Small intestine (tissue), 7 donors: Measurements from ENCODE around the gene EFHD2. TPM values are rescaled to one million over a fixed set of nuclear protein-coding genes. Genes with fewer than 3 reads are reported as not detected.

Source experiments
- DNase-seq, 2 donors: peaks; one replicate each; pipeline versions ENCODE4 v3.0.0 to v3.0.0-alpha.2; 2013
- FAIRE-seq: peaks from 2 replicates; lab custom pipeline; 2012; peaks lifted over from hg19 to GRCh38; lab: Jason Lieb, UNC
- H3K27ac ChIP-seq, 3 donors: one replicate each; pipeline ENCODE4 v1.5.1; 2013; ENCODE audit warnings: low read length in 2 of 3, mild to moderate bottlenecking in 2 of 3, control low read depth in 1 of 3, inconsistent platforms in 1 of 3, low read depth in 1 of 3, moderate library complexity in 1 of 3
- H3K27me3 ChIP-seq, 3 donors: one replicate each; pipeline ENCODE4 v1.6.1; 2013; ENCODE audit warnings: low read length in 3 of 3, inconsistent platforms in 1 of 3; ENCODE audit not compliant: control insufficient read depth in 3 of 3, insufficient read depth in 3 of 3
- H3K36me3 ChIP-seq, 3 donors: one replicate each; pipeline ENCODE4 v1.6.1; 2013; ENCODE audit warnings: low read length in 3 of 3, inconsistent platforms in 1 of 3, low read depth in 1 of 3, mild to moderate bottlenecking in 1 of 3, moderate library complexity in 1 of 3; ENCODE audit not compliant: control insufficient read depth in 3 of 3, insufficient read depth in 2 of 3
- H3K4me1 ChIP-seq, 3 donors: one replicate each; pipeline ENCODE4 v1.6.1; 2013; ENCODE audit warnings: low read length in 2 of 3, inconsistent platforms in 1 of 3, low read depth in 1 of 3, mild to moderate bottlenecking in 1 of 3, moderate library complexity in 1 of 3; ENCODE audit not compliant: control insufficient read depth in 3 of 3, insufficient read depth in 2 of 3
- H3K4me3 ChIP-seq, 3 donors: one replicate each; pipeline ENCODE4 v1.5.1; 2013; ENCODE audit warnings: low read length in 3 of 3, control low read depth in 1 of 3, inconsistent platforms in 1 of 3, low read depth in 1 of 3, mild to moderate bottlenecking in 1 of 3, moderate library complexity in 1 of 3
- H3K9me3 ChIP-seq, 2 donors: one replicate each; pipeline ENCODE4 v1.6.1; 2013; ENCODE audit warnings: low read depth in 1 of 2, low read length in 1 of 2; ENCODE audit not compliant: control insufficient read depth in 2 of 2, insufficient read depth in 1 of 2
- WGBS, 3 donors: extraction: QIAGEN DNeasy Blood & Tissue Kit; methylation state at CpG; one replicate each; pipeline ENCODE4 v1.1.7; 2013; 5-methylcytosine and 5-hydroxymethylcytosine counted together
- polyA plus RNA-seq, 4 donors: library from polyadenylated mRNA; stranded (reverse) in 3 of 4; unstranded in 1 of 4; fragments of 200-250 nt in 3 of 4; fragments of 120-200 nt in 1 of 4; gene quantifications; one replicate each; pipeline versions ENCODE4 v1.2.1 to v1.2.3, GENCODE V29; 2013
- donor health status: healthy with polysubstance abuse.
- donor health status: control.
- donor health status: control.
- donor health status: Bipolar disorder and iron deficiency.
- donor health status: healthy.

The EFHD2 gene
- polyA plus RNA-seq, 4 donors = 61.1 to 149 (median 148) TPM

DNA sequence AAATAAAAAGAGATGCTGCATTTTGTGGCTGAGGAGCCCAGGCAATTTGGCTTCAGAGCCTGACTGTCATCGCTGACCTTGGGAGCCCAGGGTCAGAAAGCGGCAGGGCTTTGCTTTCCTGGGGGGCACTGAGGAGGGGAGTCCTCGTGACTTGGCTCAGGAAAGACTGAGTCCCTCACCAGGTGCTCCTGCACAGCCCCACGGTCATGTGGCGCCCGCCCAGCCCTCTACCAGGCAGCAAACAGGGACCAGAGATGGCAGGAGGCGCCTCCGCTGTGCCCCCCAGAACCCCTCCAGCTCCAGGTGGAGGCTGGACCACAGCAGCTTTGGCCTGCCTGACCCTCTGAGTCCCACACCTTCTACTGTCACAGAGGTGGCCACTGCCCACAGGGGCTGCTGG, 13.2 kb downstream of the EFHD2 start:
- no peak overlapping the region for H3K4me3 ChIP-seq
- peak overlapping the region; percentile 93 to 99 (median 93) for H3K27ac ChIP-seq
- WGBS, 3 donors = 59 to 95% (median 84%) methylated on average over 5 to 8 of the region's 8 CpGs
- H3K4me1 ChIP-seq = peaks cover 6 to 70% (median 11%) of the 10 kb centered on the region in 3 donors
- no peaks in the 10 kb centered on the region for H3K9me3 ChIP-seq
- no peaks in the 10 kb centered on the region for H3K27me3 ChIP-seq
- FAIRE-seq (no peak), DNase-seq (no peak)
- H3K36me3 ChIP-seq = peaks cover 0 to 69% (median 5%) of the 10 kb centered on the region in 3 donors

GRCh38 chr1:15423355-15424077, 13.8 kb downstream of the EFHD2 start:
- peaks cover 6 to 73% (median 11%) of the 10 kb centered on the region in 3 donors for H3K4me1 ChIP-seq
- no peak for FAIRE-seq
- H3K4me3 ChIP-seq = no peak overlapping the region
- no peaks in the 10 kb centered on the region for H3K27me3 ChIP-seq
- H3K36me3 ChIP-seq = peaks cover 2 to 74% (median 5%) of the 10 kb centered on the region in 3 donors
- no peaks in the 10 kb centered on the region for H3K9me3 ChIP-seq
- 26 to 69% (median 42%) methylated on average over 11 of the region's 11 CpGs for WGBS, 3 donors
- H3K27ac ChIP-seq = peak overlapping the region; percentile 93 to 99 (median 93)
- peak in 1 of 2 donors; percentile 66 for DNase-seq

GRCh38 chr1:15424146-15424667, 14.5 kb downstream of the EFHD2 start:
- no peaks in the 10 kb centered on the region for H3K27me3 ChIP-seq
- no peaks in the 10 kb centered on the region for H3K9me3 ChIP-seq
- FAIRE-seq (no peak), DNase-seq (peak; percentile 94 to 97)
- H3K27ac ChIP-seq = peak overlapping the region; percentile 93 to 99 (median 93)
- H3K36me3 ChIP-seq = peaks cover 3 to 75% (median 5%) of the 10 kb centered on the region in 3 donors
- H3K4me1 ChIP-seq = peaks cover 6 to 69% (median 11%) of the 10 kb centered on the region in 3 donors
- 8 to 62% (median 34%) methylated on average over 12 to 13 of the region's 13 CpGs for WGBS, 3 donors
- H3K4me3 ChIP-seq = no peak overlapping the region

GRCh38 chr1:15424981-15425380, 15.3 kb downstream of the EFHD2 start:
- Histone ChIP-seq H3K27ac (peak overlapping the region; percentile 93 to 99 (median 93)), H3K4me1 (peaks cover 6 to 65% (median 6%) of the 10 kb centered on the region in 3 donors), H3K36me3 (peaks cover 4 to 75% (median 5%) of the 10 kb centered on the region in 3 donors), H3K27me3 (no peaks in the 10 kb centered on the region), H3K9me3 (no peaks in the 10 kb centered on the region), H3K4me3 (no peak overlapping the region)
- FAIRE-seq (no peak), DNase-seq (no peak)
- 28 to 63% (median 36%) methylated on average over 5 of the region's 5 CpGs for WGBS, 3 donors

DNA sequence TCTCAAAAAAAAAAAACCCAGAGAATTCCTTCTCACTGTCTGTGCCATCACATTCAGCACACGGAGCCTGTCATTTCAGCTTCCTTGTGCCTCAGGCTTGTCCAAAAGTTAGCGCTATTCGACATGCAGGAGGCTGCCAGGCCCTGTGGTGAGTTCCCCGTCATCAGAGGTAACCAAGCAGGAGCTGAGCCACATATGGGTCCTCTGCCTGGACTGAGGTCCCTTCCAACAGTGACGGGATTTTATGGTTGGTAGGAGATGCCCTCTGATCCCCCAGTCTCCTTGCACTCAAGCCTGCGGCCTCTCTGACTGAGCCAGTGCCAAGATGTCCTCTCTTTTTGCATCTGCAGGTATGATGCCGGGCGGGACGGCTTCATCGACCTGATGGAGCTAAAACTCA, 15.8 kb downstream of the EFHD2 start:
- H3K36me3 ChIP-seq = peaks cover 4 to 76% (median 5%) of the 10 kb centered on the region in 3 donors
- 40 to 72% (median 65%) methylated on average over 10 of the region's 10 CpGs for WGBS, 3 donors
- peak overlapping the region; percentile 93 to 99 (median 93) for H3K27ac ChIP-seq
- no peaks in the 10 kb centered on the region for H3K9me3 ChIP-seq
- peaks cover 6 to 65% (median 6%) of the 10 kb centered on the region in 3 donors for H3K4me1 ChIP-seq
- peak in 1 of 2 donors; percentile 52 for DNase-seq
- no peak for FAIRE-seq
- no peak overlapping the region for H3K4me3 ChIP-seq
- H3K27me3 ChIP-seq = no peaks in the 10 kb centered on the region

- 30 to 56% (median 42%) methylated on average over 6 of the region's 6 CpGs for WGBS, 3 donors
- Histone ChIP-seq H3K36me3 (peaks cover 4 to 77% (median 5%) of the 10 kb centered on the region in 3 donors), H3K9me3 (no peaks in the 10 kb centered on the region), H3K27me3 (no peaks in the 10 kb centered on the region), H3K4me1 (peaks cover 6 to 67% (median 6%) of the 10 kb centered on the region in 3 donors), H3K4me3 (no peak overlapping the region), H3K27ac (peak overlapping the region; percentile 57 to 99 (median 93))
- no peak for FAIRE-seq
- DNase-seq = no peak
These were observed 16.3 kb downstream of the EFHD2 start for GRCh38 chr1:15425958-15426357.

DNA sequence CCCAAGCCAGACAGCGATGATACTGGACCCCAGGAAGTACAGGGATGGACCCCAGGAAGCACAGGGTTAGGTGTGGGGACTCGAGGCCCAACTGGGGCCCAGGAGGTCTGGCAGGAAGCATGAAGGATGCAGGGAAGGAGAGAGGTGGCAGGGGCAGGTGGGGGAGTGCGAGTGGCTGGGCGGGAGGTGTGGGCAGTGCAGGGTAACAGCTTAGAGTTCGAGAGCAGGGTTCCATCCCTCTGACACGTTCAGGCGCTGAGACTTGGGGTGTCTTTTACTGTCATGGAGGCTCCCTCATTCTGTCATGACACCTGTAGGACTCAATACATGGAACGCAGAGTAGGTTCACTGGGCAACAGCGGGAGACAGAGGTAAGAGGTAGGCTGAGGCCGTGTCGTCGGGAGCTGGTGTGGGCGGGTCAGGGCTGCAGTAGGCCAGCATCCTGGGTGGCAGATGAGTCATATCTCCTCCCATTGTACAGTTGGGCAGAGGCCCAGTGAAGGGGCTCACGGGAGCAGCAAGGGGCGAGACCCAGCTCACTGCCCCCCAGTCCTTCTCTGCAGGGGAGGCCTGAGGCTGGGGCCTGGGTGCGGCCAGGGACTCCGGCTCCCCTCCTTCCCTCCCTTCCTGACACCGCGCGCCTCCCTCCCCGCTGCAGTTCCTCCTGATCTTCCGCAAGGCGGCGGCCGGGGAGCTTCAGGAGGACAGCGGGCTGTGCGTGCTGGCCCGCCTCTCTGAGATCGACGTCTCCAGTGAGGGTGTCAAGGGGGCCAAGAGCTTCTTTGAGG, 17.0 kb downstream of the EFHD2 start:
- no peak for FAIRE-seq
- Histone ChIP-seq H3K9me3 (no peaks in the 10 kb centered on the region), H3K36me3 (peaks cover 4 to 77% (median 5%) of the 10 kb centered on the region in 3 donors), H3K4me3 (no peak overlapping the region), H3K4me1 (peaks cover under 1 to 64% (median 5%) of the 10 kb centered on the region in 3 donors), H3K27me3 (no peaks in the 10 kb centered on the region), H3K27ac (peak overlapping the region; percentile 57 to 99 (median 93))
- DNase-seq = peak; percentile 60 to 78
- 53 to 64% (median 64%) methylated on average over 28 to 30 of the region's 30 CpGs for WGBS, 3 donors

DNA sequence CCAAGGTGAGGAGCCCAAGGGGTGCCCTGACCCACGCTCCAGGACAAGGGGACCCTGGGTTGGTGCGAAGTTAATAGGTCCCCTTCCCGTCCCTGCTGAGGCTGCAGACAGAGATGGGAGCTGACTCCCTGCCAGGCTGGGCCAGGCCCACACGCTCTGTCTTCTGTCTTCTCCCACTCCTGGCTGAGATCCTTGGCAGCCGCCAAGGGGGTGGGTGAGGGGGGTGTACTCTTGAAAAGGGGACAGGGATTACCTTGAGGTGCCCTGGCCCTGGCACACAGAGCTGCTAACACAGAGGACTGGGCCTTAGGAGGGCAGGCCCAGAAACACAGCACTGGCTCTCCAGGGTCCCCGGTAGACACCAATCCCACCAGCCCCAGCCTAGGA, 17.6 kb downstream of the EFHD2 start:
- Histone ChIP-seq H3K4me3 (no peak overlapping the region), H3K27ac (peak overlapping the region in 2 of 3 donors; percentile 93 to 99), H3K36me3 (peaks cover 4 to 77% (median 5%) of the 10 kb centered on the region in 3 donors), H3K27me3 (no peaks in the 10 kb centered on the region), H3K4me1 (peaks cover 0 to 63% (median 6%) of the 10 kb centered on the region in 3 donors), H3K9me3 (no peaks in the 10 kb centered on the region)
- DNase-seq (no peak), FAIRE-seq (no peak)
- WGBS, 3 donors = 62 to 71% (median 62%) methylated on average over 6 of the region's 6 CpGs
